ENCODE data around the gene PRKAG3.

The PRKAG3 gene

DNA sequence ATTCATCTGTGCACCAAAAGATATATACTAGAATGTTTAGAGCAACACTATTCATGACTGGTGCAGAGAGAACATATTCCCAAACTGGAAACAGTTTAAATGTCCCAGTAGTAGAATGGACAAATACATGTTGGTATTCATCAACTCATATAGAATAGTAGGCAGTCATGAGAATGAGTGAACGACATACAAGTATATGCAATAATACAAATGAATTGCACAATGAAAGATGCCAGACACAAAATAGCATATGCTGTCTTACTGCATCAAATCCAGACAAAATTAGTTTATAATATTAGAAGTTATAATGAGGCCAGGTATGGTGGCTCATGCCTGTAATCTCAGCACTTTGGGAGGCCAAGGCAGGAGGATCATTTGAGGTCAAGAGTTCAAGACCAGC, 8.3 kb upstream of the PRKAG3 start:
- DNase-seq (ENCODE audit: low read depth): no peak

DNA sequence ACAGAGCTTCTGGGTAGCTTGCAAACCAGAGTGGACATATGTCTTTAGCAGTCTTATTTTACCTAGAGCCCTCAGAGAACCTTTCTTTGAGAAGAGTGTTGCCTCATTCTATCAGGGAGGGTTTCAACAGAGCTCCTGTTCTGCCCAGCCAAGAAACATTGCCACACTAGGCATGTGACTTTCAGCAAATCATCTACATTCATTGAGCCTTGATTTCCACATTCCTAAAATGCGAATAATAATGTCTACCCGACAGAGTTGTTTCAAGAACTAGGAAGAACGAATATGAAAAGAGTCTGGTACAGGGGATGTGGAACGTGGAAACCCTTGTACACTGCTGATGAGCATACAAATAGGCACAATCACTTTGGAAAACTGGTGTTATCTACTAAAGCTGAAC, 7.8 kb upstream of the PRKAG3 start:
- peak; percentile 74 for DNase-seq (ENCODE audit: low read depth)

- DNase-seq (ENCODE audit: low read depth): no peak
Measured at GRCh38 chr2:218837495-218837894, 5.9 kb upstream of the PRKAG3 start.

GRCh38 chr2:218834685-218835084, 3.1 kb upstream of the PRKAG3 start:
- DNase-seq (ENCODE audit: low read depth): no peak

GRCh38 chr2:218833023-218833609, 1.5 kb upstream of the PRKAG3 start:
- DNase-seq (ENCODE audit: low read depth): no peak

GRCh38 chr2:218832520-218832919, 917 bp upstream of the PRKAG3 start:
- DNase-seq (ENCODE audit: low read depth): no peak

- DNase-seq (ENCODE audit: low read depth): no peak
Measured at GRCh38 chr2:218832081-218832480, 478 bp upstream of the PRKAG3 start.

DNA sequence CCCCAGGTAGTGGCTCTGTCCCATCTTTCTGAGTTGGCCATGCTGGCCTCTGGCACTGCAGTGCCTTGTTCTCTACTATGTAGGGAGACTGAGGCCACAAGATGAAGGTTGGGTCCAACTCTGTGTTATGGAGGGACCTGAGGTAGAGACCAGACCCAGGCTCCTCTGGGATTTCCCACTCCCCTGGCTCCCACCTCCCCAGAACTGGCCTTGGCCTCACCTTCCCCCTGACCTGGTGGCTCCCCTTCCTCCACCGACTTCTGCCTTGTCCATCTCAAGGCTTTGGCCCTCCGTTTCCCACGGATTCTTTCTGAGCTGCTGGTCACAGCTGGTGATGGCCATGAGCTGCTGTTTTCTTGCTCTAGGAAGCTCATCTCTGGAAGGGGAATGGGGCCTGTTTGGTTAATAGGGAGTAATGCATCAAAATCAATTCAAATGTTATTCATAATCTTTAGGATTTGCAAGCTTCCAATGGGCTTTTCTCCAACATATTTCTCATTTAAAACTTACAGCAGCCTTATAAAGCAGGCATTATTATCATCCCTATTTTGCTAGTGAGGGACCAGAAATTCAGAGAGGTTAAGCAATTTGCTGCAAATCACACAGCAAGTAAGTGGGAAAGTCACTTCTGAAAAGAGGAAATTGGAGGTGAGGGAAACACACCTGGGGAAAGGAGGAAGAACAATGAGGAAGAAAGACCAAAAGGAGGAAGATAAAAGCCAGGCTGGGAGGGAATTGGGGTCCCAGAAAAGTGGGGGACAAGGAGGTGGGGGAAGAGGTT, 887 bp downstream of the PRKAG3 start:
- no peak for DNase-seq (ENCODE audit: low read depth)

GRCh38 chr2:218829868-218830451, 1.6 kb downstream of the PRKAG3 start:
- no peak for DNase-seq (ENCODE audit: low read depth)

GRCh38 chr2:218828477-218828778, 3.2 kb downstream of the PRKAG3 start:
- no peak for DNase-seq (ENCODE audit: low read depth)

DNA sequence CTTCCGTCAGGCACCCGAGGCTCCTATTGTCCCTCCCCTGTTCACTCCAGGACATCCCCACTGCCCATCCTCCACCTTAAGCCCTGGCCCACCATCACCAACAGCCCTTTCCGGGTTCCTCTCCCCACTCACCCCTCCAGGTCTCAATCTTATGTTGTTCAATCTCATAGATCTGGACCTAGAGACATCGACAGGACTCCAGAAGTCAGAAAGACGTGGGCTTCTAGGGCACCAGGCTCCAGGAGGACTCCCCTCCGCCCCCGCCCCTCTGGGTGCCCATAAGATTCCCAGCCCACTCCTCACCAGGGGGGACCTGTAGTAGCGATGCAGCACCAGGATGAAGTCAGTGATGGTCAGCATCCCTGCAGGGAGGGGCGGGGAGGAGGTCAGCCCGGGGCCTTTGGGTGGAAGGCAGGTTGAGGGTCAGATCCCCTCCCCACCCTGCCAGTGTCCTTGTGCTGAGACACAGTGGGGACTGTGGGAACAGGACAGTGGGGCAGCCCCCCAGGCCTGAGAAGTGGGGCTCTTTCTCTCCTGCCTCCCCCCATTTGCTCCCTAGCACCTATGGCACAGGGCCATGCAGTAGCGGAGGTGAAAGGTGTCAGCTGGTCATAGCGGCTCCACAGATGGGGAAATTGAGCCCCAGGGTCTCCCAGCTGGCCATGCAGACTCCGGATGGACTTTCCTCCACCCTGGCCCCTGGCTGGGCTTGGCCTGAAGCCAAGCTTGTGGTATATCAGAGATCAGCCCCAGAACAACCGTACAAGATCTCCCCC, 3.7 kb downstream of the PRKAG3 start:
- no peak for DNase-seq (ENCODE audit: low read depth)

GRCh38 chr2:218826791-218827190, 4.8 kb downstream of the PRKAG3 start:
- DNase-seq (ENCODE audit: low read depth): no peak

DNA sequence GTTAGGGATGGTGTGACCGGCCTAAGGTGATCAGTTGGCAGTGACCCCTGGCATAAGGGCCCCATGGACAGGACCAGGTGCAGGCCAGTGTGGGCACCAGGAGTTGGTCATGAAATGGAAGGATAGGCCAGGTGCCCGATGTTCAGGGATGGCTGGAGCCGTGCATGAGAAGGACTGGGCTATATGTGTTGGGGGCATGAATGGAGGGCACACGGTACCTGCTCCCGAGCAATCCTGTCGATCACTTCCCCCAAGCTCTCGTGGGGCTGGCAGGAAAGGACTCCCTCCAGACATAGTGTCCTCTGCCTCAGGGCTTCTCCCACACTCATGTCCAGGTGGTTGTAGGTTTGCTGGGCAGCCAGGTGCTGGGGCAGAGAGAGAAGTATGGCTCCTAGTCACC, 7.6 kb downstream of the PRKAG3 start:
- DNase-seq (ENCODE audit: low read depth): no peak

- DNase-seq (ENCODE audit: low read depth): no peak
Measured at GRCh38 chr2:218823196-218823855, 8.3 kb downstream of the PRKAG3 start.

DNA sequence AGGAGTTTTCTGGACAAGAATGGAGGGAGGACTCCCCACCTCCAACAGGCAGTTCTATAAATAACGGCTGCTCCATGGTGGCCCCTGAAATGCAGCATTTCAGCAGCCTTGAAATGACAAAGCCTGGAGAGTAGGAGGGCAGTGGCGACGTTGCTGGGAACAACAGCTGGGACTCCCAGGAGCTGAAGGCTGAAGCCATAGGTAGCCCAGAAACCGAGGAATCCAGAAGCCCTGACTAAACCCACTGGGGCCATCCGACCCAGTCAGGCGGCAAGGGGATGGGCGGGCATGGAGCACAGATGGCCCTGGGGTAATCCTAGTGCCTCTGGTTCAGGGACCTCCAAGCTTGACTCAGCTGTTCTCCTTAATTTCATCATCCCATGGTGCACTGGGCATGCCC, 9.0 kb downstream of the PRKAG3 start:
- DNase-seq (ENCODE audit: low read depth): no peak

DNA sequence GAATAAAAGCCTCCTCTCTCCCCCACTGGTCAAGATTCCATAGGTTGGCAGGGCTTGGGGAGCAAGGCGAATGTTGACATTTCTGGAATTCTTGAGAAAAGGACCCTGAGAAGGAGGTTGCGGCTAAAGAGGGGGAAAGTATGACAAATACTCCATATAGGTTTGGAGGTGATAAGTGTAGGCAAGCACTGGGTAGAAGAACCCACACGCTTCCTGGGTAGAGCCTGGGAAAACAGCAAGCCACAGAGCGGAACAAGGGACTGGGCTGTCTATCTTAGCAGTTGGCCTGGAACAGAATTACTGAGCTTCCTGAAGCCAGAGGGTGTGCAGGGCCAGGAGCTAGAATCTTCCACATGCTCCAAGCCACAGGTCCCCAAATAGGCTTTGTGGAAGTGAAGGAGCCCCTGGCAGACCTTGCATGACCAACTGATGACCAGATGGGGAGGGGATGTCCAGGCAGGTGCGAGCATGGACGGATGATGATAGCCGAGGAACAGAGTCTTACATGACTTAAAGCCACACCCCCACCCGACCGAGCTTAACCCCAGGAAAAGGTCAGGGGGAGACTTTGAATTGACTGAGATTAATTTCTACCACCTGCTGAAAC, 9.9 kb downstream of the PRKAG3 start:
- DNase-seq (ENCODE audit: low read depth): no peak

DNA sequence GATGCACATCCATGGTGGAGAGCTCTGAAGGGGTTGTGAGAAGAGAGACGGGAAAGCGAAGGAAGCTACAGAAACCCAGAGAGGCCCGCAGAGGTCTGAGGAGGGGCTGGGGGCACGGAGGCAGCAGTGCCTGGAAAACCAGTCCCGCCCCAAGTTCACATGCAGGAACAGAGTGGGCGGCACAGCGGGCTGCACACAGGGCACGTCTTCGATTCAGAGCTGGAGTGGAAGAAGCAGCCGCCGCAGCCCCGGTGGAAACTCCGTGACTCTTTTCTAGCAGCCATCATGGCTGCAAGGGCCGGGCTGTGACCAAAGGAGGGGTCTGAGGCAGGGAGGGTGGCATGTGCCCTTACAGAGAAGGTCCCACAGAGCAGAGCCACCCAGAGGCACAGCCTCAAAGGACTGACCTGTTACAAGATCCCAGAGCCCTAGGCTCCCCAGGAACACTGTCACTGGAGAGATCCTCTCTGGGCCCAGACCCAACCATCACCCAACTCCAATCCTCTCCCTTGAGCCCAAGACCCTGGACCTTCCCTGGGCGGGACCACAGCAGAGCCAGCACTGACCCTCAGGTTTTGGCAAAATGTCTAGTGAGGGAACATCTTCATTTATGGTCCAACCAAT, 10.7 kb downstream of the PRKAG3 start:
- no peak for DNase-seq (ENCODE audit: low read depth)

GRCh38 chr2:218819093-218819492, 12.5 kb downstream of the PRKAG3 start:
- DNase-seq (ENCODE audit: low read depth): no peak

GRCh38 chr2:218816561-218817011, 15.0 kb downstream of the PRKAG3 start:
- no peak for DNase-seq (ENCODE audit: low read depth)

GRCh38 chr2:218815649-218816048, 16.0 kb downstream of the PRKAG3 start:
- no peak for DNase-seq (ENCODE audit: low read depth)

- no peak for DNase-seq (ENCODE audit: low read depth)
Measured at GRCh38 chr2:218815244-218815637, 16.4 kb downstream of the PRKAG3 start.
